Measurements from ENCODE around the gene FUBP3.

The FUBP3 gene

GRCh38 chr9:130607640-130608420 lies 28.5 kb downstream of the FUBP3 start:
- DNase-seq (ENCODE audit: low spot score) = no peak

GRCh38 chr9:130608554-130609134 lies 29.3 kb downstream of the FUBP3 start:
- no peak for DNase-seq (ENCODE audit: low spot score)

GRCh38 chr9:130609163-130609562 lies 29.8 kb downstream of the FUBP3 start:
- DNase-seq (ENCODE audit: low spot score) = no peak

- no peak for DNase-seq (ENCODE audit: low spot score)
Measured at GRCh38 chr9:130610862-130611707, 31.7 kb downstream of the FUBP3 start.

GRCh38 chr9:130616451-130616850 lies 37.1 kb downstream of the FUBP3 start:
- DNase-seq (ENCODE audit: low spot score) = no peak

GRCh38 chr9:130623466-130623865 lies 44.1 kb downstream of the FUBP3 start:
- DNase-seq (ENCODE audit: low spot score) = no peak

- no peak for DNase-seq (ENCODE audit: low spot score)
Measured at GRCh38 chr9:130624154-130624553, 44.8 kb downstream of the FUBP3 start.

- DNase-seq (ENCODE audit: low spot score) = no peak
Measured at GRCh38 chr9:130626249-130626996, 47.0 kb downstream of the FUBP3 start.

- no peak for DNase-seq (ENCODE audit: low spot score)
Measured at GRCh38 chr9:130627051-130627450, 47.7 kb downstream of the FUBP3 start.

GRCh38 chr9:130627896-130628792 lies 48.8 kb downstream of the FUBP3 start:
- DNase-seq (ENCODE audit: low spot score) = no peak

GRCh38 chr9:130629443-130630070 lies 50.2 kb downstream of the FUBP3 start:
- DNase-seq (ENCODE audit: low spot score) = no peak

GRCh38 chr9:130630071-130630450 lies 50.7 kb downstream of the FUBP3 start:
- no peak for DNase-seq (ENCODE audit: low spot score)

- DNase-seq (ENCODE audit: low spot score) = no peak
Measured at GRCh38 chr9:130630506-130631330, 51.3 kb downstream of the FUBP3 start.

GRCh38 chr9:130631331-130632080 lies 52.1 kb downstream of the FUBP3 start:
- no peak for DNase-seq (ENCODE audit: low spot score)

GRCh38 chr9:130632081-130632710 lies 52.8 kb downstream of the FUBP3 start:
- no peak for DNase-seq (ENCODE audit: low spot score)

GRCh38 chr9:130632841-130633240 lies 53.5 kb downstream of the FUBP3 start:
- no peak for DNase-seq (ENCODE audit: low spot score)

- DNase-seq (ENCODE audit: low spot score) = no peak
Measured at GRCh38 chr9:130633336-130634190, 54.2 kb downstream of the FUBP3 start.
